ENCODE measurements around the gene TNFSF10.

The TNFSF10 gene

GRCh38 chr3:172538368-172539151 is 15.3 kb upstream of the TNFSF10 start:
- no peak for DNase-seq (ENCODE audit: low read depth)
- no peak for TF ChIP-seq CTCF (conservative IDR thresholded peaks at IDR 0.05; ENCODE audit: control insufficient read depth, insufficient read depth, low read depth, low read length)
- H3K4me3 ChIP-seq (ENCODE audit: control insufficient read depth, low read depth, low read length) = no peak overlapping the region

GRCh38 chr3:172537507-172538158 is 14.4 kb upstream of the TNFSF10 start:
- H3K4me3 ChIP-seq (ENCODE audit: control insufficient read depth, low read depth, low read length) = no peak overlapping the region
- DNase-seq (ENCODE audit: low read depth) = no peak

GRCh38 chr3:172536993-172537419 is 13.8 kb upstream of the TNFSF10 start:
- TF ChIP-seq CTCF (conservative IDR thresholded peaks at IDR 0.05; ENCODE audit: control insufficient read depth, insufficient read depth, low read depth, low read length) = no peak
- no peak for DNase-seq (ENCODE audit: low read depth)
- no peak overlapping the region for H3K4me3 ChIP-seq (ENCODE audit: control insufficient read depth, low read depth, low read length)

More at GRCh38 chr3:172537507-172538158, 14.4 kb upstream of the TNFSF10 start:
- no peak for TF ChIP-seq CTCF (conservative IDR thresholded peaks at IDR 0.05; ENCODE audit: control insufficient read depth, insufficient read depth, low read depth, low read length)

GRCh38 chr3:172536505-172536904 is 13.3 kb upstream of the TNFSF10 start:
- TF ChIP-seq CTCF (conservative IDR thresholded peaks at IDR 0.05; ENCODE audit: control insufficient read depth, insufficient read depth, low read depth, low read length) = no peak

GRCh38 chr3:172530566-172530965 is 7.3 kb upstream of the TNFSF10 start:
- no peak for DNase-seq (ENCODE audit: low read depth)
- TF ChIP-seq CTCF (conservative IDR thresholded peaks at IDR 0.05; ENCODE audit: control insufficient read depth, insufficient read depth, low read depth, low read length) = no peak
- H3K4me3 ChIP-seq (ENCODE audit: control insufficient read depth, low read depth, low read length) = no peak overlapping the region

More at GRCh38 chr3:172536505-172536904, 13.3 kb upstream of the TNFSF10 start:
- H3K4me3 ChIP-seq (ENCODE audit: control insufficient read depth, low read depth, low read length) = no peak overlapping the region
- DNase-seq (ENCODE audit: low read depth) = no peak

GRCh38 chr3:172530101-172530561 is 6.9 kb upstream of the TNFSF10 start:
- H3K4me3 ChIP-seq (ENCODE audit: control insufficient read depth, low read depth, low read length) = no peak overlapping the region
- no peak for DNase-seq (ENCODE audit: low read depth)
- TF ChIP-seq CTCF (conservative IDR thresholded peaks at IDR 0.05; ENCODE audit: control insufficient read depth, insufficient read depth, low read depth, low read length) = no peak
